MM.1S (cell line): ENCODE results near the gene SPEM3.

Source experiments
- DNase-seq: peaks from one replicate; pipeline ENCODE4 v3.0.0-alpha.2; 2015
- H2AFZ ChIP-seq: fragments of 300-600 bp; sonication (generic); 2 replicates; pipeline ENCODE4 v1.6.0; 2016; ENCODE audit warnings: antibody characterized with exemption, low read length
- H3F3A ChIP-seq: fragments of 300-600 bp; sonication (generic); 2 replicates; pipeline ENCODE4 v1.6.1; 2016; ENCODE audit warnings: mild to moderate bottlenecking, antibody characterized with exemption, low read length, moderate library complexity, mixed read lengths; ENCODE audit not compliant: insufficient read depth
- H3K27ac ChIP-seq: fragments of 300-600 bp; sonication (generic); 2 replicates; pipeline ENCODE4 v1.5.1; 2016; ENCODE audit warnings: mild to moderate bottlenecking, low read length
- H3K27me3 ChIP-seq: fragments of 300-600 bp; sonication (generic); replicated peaks from 2 replicates; pipeline ENCODE4 v1.6.0; 2016; ENCODE audit warnings: low read length; ENCODE audit not compliant: insufficient read depth
- H3K36me3 ChIP-seq: fragments of 300-600 bp; sonication (generic); replicated peaks from 2 replicates; pipeline ENCODE4 v1.6.1; 2016; ENCODE audit warnings: mild to moderate bottlenecking, low read length, mixed read lengths; ENCODE audit not compliant: insufficient read depth
- H3K4me1 ChIP-seq: fragments of 300-600 bp; sonication (generic); 2 replicates; pipeline ENCODE4 v1.6.1; 2016; ENCODE audit warnings: low read length, mixed read lengths
- H3K4me2 ChIP-seq: fragments of 300-600 bp; sonication (generic); 2 replicates; pipeline ENCODE4 v1.6.0; 2016; ENCODE audit warnings: low read depth, low read length
- H3K4me3 ChIP-seq: fragments of 300-600 bp; sonication (generic); 2 replicates; pipeline ENCODE4 v1.5.1; 2016; ENCODE audit warnings: low read length, mixed read lengths
- H3K79me2 ChIP-seq: fragments of 300-600 bp; sonication (generic); 2 replicates; pipeline ENCODE4 v1.6.1; 2016; ENCODE audit warnings: mixed run types, low read length, mixed read lengths
- H3K9ac ChIP-seq: fragments of 300-600 bp; sonication (generic); 2 replicates; pipeline ENCODE4 v1.6.1; 2016; ENCODE audit warnings: low read length, mixed read lengths
- H3K9me2 ChIP-seq: fragments of 300-600 bp; sonication (generic); replicated peaks from 2 replicates; pipeline ENCODE4 v1.6.1; 2016; ENCODE audit warnings: mild to moderate bottlenecking, low read length, mixed read lengths; ENCODE audit not compliant: insufficient read depth
- H3K9me3 ChIP-seq: fragments of 300-600 bp; sonication (generic); replicated peaks from 2 replicates; pipeline ENCODE4 v1.6.1; 2016; ENCODE audit warnings: mild to moderate bottlenecking, low read length, mixed read lengths; ENCODE audit not compliant: insufficient read depth
- H4K20me1 ChIP-seq: fragments of 300-600 bp; sonication (generic); 2 replicates; pipeline ENCODE4 v1.6.1; 2016; ENCODE audit warnings: mild to moderate bottlenecking, low read length, moderate library complexity, mixed read lengths; ENCODE audit not compliant: insufficient read depth
- CTCF ChIP-seq: fragments of 300-600 bp; sonication (generic); IDR thresholded peaks from 2 replicates; pipeline ENCODE4 v1.5.1; 2016; ENCODE audit warnings: antibody characterized with exemption, low read length, mixed read lengths
- EZH2 ChIP-seq: fragments of 300-600 bp; sonication (generic); optimal IDR thresholded peaks from 2 replicates; pipeline ENCODE3; 2017; ENCODE audit warnings: low read depth, mild to moderate bottlenecking, antibody characterized with exemption, low read length, mixed read lengths
- EZH2phosphoT487 ChIP-seq: fragments of 300-600 bp; sonication (generic); IDR thresholded peaks from 2 replicates; pipeline ENCODE4 v1.6.1; 2018; ENCODE audit warnings: antibody characterized with exemption, low read length

SPEM3 gene

GRCh38 chr17:7406235-7406825 is 22.3 kb upstream of the SPEM3 start:
- Histone ChIP-seq H4K20me1 (no peaks in the 10 kb centered on the region), H2AFZ (no peak overlapping the region), H3K27ac (no peak overlapping the region), H3K36me3 (no peaks in the 10 kb centered on the region), H3K4me1 (peaks cover 4% of the 10 kb centered on the region; the same call in 1 of the 2 replicates), H3F3A (no peaks in the 10 kb centered on the region), H3K9me3 (no peaks in the 10 kb centered on the region), H3K9ac (no peak overlapping the region), H3K79me2 (no peaks in the 10 kb centered on the region; the same call in 1 of the 2 replicates), H3K27me3 (peaks cover 50% of the 10 kb centered on the region), H3K4me3 (no peak overlapping the region), H3K4me2 (no peak overlapping the region), H3K9me2 (no peaks in the 10 kb centered on the region)
- TF ChIP-seq CTCF, result no peak
- TF ChIP-seq EZH2, result no peak
- no peak for TF ChIP-seq EZH2phosphoT487
- DNase-seq, result no peak

GRCh38 chr17:7407082-7407481 is 21.6 kb upstream of the SPEM3 start:
- no peaks in the 10 kb centered on the region for H3K36me3 ChIP-seq
- no peaks in the 10 kb centered on the region for H4K20me1 ChIP-seq
- no peaks in the 10 kb centered on the region for H3K9me2 ChIP-seq
- H3K79me2 ChIP-seq, result no peaks in the 10 kb centered on the region; the same call in 1 of the 2 replicates
- H3K27me3 ChIP-seq, result peaks cover 58% of the 10 kb centered on the region
- H2AFZ ChIP-seq, result no peak overlapping the region
- no peaks in the 10 kb centered on the region for H3K9me3 ChIP-seq
- TF ChIP-seq CTCF (no peak), EZH2phosphoT487 (no peak), EZH2 (no peak)
- no peak for DNase-seq
- H3K9ac ChIP-seq, result no peak overlapping the region
- H3K4me2 ChIP-seq, result no peak overlapping the region
- H3K4me1 ChIP-seq, result peaks cover 4% of the 10 kb centered on the region; the same call in 1 of the 2 replicates
- H3K27ac ChIP-seq, result no peak overlapping the region
- no peak overlapping the region for H3K4me3 ChIP-seq
- no peaks in the 10 kb centered on the region for H3F3A ChIP-seq

- H3K27me3 ChIP-seq, result peaks cover 64% of the 10 kb centered on the region
- H3K4me2 ChIP-seq, result no peak within 1 kb of the TSS
- no peaks in the 10 kb centered on the region for H3K36me3 ChIP-seq
- peaks cover 4% of the 10 kb centered on the region; the same call in 1 of the 2 replicates for H3K4me1 ChIP-seq
- H3K9ac ChIP-seq, result no peak within 1 kb of the TSS
- no peak within 1 kb of the TSS for H3K27ac ChIP-seq
- no peak for TF ChIP-seq EZH2
- no peak for TF ChIP-seq CTCF
- TF ChIP-seq EZH2phosphoT487, result no peak
- H3K79me2 ChIP-seq, result no peaks in the 10 kb centered on the region; the same call in 1 of the 2 replicates
- no peak within 1 kb of the TSS for H3K4me3 ChIP-seq
- no peaks in the 10 kb centered on the region for H3K9me3 ChIP-seq
- no peaks in the 10 kb centered on the region for H3F3A ChIP-seq
- H3K9me2 ChIP-seq, result no peaks in the 10 kb centered on the region
- no peak for DNase-seq
- H2AFZ ChIP-seq, result no peak within 1 kb of the TSS
- no peaks in the 10 kb centered on the region for H4K20me1 ChIP-seq
These were observed 21.0 kb upstream of the SPEM3 start, which contains the start of gene NLGN2 for GRCh38 chr17:7407485-7408251. NLGN2 (plus strand) TSS chr17:7407845; CDS start chr17:7408256, 411 bp downstream.
